Activated naive CD4-positive, alpha-beta T cell treated with anti-CD3 and anti-CD28 coated beads, Interleukin-2, amount 50 U/mL, for 16 hours (primary cell): ENCODE data around the gene GSTM5.
"Not testable (repeated sequence)": the region's sequence is repeated elsewhere in the genome, so short reads cannot be mapped to it uniquely, and the experiment has no call there.

Experiments
- DNase-seq: peaks from one replicate; pipeline ENCODE4 v3.0.0-alpha.2; 2020

GSTM5 gene

DNA sequence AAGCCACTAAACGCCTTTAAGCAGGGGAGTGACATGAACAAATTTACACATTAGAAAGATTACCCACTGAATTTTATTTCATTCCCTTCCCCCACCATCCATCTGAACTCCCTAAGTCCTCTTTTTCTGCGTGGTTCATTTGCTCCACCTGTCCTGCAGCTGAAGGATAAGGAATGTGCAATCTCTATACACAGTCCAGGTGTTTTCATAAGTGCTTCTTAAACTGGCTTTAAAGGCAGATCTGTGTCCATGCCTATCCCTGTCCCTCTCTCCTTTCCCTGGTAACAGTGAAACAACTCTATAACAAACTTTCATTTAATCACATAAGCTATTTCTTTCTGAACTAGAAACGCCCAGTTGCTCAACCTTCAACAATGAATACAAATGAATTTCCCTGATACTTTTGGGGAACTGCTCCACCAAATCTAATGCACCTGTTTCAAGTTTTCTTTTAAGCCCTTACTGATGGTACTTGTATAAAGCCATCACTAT is 20.4 kb downstream of the GSTM5 start:
- DNase-seq = no peak

DNA sequence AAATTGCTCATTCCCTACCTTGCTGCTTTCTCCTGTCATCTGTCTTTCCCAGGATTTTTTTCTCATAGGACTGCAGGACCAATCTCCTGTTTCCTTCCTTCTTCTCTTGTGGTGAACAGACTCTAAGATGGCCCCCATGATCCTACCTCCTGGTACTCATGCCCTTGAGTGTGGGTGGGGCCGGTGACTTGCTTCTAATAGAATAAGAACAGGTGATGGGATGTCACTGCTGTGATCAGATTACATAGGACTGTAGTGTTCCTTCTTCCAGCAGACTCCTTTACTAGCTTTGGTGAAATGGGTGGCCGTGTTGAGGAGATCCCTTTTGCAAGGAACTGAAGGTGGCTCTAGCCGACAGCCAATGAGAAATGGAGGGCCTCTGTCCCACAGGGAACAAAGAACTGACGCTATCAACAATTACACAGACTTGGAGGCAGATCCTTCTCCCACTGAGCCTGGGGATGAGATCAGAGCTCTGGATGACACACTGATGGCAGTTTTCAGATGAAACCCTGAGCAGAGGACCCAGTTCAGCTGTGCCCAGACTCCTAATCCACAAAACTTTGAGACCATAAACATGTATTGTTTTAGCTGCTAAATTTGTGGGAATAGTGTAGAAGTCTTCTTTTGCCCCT is 21.3 kb downstream of the GSTM5 start:
- no peak for DNase-seq

- peak; percentile 84 for DNase-seq
These were observed 27.9 kb downstream of the GSTM5 start for GRCh38 chr1:109739738-109740614.

GRCh38 chr1:109740615-109741373 is 28.7 kb downstream of the GSTM5 start, which contains the start of gene GSTM3:
Gene GSTM3 (minus strand): TSS chr1:109741038. CDS start chr1:109740287, 751 bp downstream.
- DNase-seq = no peak

DNA sequence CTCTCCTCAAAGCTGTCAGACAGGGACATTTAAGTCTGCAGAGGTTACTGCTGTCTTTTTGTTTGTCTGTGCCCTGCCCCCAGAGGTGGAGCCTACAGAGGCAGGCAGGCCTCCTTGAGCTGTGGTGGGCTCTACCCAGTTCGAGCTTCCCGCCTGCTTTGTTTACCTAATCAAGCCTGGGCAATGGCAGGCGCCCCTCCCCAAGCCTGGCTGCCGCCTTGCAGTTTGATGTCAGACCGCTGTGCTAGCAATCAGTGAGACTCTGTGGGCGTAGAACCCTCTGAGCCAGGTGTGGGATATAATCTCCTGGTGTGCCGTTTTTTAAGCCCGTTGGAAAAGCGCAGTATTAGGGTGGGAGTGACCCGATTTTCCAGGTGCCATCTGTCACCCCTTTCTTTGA is 36.3 kb downstream of the GSTM5 start:
- DNase-seq = not testable (repeated sequence)

DNA sequence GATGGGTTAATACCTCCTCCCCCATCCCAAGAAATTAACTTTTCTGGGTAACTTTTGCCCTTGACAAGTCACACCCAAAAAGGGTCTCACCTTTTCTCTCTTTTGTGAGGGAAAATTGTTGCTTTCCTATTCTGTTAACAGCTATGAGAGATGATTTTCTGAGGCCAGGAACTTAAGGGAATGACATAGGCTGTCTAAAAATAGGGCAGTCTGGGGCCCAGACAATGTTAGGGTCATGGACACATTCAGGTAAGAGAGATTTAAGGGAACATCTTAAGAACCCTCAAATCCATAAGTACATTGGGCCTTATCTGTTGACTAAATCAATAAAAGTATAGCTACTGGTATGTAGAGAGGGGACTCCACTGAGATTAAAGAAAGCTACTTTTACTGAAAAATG is 37.2 kb downstream of the GSTM5 start:
- DNase-seq = no peak

DNA sequence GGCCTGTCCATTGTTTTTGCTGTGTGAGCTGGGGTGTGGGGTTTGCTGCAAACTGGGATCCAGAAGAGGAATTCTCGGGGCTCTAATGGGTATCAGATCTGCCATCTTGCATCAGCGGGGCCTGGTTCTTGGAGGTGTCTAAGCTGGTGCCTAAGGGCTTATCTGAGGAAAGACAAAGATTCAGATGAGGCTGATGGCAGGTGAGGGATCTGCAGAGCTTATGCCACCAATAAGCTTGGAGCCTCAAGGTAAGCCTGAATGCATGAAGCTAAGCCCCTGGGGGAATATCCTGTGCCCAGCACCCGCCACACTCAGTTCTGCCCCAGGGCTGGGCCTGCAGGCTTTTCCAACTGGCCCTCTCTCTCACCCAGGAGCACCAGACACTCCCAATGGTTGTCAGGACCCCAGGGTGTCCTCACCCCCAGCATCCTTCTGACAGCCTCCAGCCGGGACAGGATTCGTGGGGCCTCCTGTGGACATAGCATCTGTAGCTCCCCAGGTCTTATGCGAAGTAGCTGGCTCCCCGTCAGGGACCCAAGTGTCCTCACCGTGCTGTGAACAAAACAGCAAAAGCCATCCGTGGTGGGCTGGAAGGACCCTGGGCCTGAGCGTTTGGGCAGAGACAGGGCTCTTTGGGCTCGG is 38.3 kb downstream of the GSTM5 start:
- DNase-seq = no peak

DNA sequence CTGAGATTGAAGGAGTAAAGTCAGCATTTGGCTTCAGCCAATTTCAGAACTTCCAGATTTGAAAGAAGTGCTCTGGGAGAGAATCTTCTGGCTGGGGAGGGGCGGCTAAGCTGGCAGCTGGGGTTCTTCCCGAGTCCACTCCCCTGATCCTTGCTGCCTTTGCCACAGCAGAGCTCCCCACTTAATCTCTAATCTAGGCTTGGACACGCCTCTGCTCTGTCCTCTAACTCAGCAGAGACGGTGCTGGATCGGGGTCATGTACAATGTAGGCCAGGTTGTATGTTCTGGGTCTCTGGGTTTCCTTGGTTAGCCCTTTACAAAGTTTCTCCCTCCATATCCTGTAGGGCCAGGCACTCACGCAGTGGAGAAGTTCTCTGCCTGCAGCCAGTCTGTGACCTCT is 38.9 kb downstream of the GSTM5 start:
- no peak for DNase-seq

- DNase-seq = no peak
These were observed 39.6 kb downstream of the GSTM5 start for GRCh38 chr1:109751531-109752260.

DNA sequence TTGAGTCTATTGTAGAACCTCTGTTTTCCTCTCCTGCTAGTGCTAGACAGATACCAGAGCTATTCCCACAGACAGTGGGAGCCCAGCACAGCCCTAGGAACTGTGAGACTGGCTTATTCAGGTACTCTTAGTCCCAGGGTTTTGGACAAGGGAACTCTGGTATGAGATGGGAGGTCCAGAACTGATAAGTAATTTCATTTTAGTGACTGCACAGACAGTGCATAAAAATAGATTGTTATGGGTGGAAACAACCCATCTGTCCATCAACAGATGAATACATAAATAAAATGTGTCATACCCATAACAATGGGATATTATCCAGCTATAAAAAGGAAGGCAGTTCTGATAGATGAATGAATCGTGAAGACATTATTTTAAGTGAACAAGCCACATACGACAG is 42.7 kb downstream of the GSTM5 start:
- no peak for DNase-seq

GRCh38 chr1:109756325-109756724 is 44.3 kb downstream of the GSTM5 start:
- not testable (repeated sequence) for DNase-seq

DNA sequence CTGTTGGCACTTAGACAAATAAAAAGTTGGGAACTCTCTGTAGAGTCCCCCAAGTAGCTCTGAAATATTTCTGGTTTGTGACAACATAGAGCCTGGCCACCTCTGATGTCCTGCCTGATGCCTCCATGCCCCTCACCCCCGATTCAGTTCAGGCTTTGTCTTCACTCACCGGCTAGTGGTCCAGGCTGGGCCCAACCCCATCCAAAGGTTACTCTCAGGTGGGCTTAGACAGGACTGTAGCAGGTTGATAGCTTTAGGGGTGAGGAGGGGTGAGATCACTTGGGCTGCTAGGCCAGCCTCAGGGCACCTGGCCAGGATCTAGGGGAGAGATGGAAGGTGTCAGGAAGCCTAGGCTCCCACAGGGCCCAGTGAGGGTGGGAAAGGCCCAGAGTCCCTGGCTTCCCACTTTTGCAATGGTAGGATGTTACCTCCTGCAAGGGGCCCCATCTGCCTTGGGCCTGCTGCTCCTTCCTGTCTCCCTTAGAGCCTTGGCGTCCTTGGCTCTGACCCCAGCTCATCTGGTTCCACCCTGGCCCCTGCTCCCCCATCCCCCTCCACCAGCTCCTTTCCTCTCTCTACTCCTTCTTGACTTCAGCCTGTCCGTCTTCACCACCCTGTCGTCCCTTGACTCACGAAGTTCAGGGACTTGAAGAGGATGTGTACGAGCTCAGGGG is 44.9 kb downstream of the GSTM5 start:
- DNase-seq = no peak

- no peak for DNase-seq
These were observed 46.1 kb downstream of the GSTM5 start for GRCh38 chr1:109757936-109758786.

DNA sequence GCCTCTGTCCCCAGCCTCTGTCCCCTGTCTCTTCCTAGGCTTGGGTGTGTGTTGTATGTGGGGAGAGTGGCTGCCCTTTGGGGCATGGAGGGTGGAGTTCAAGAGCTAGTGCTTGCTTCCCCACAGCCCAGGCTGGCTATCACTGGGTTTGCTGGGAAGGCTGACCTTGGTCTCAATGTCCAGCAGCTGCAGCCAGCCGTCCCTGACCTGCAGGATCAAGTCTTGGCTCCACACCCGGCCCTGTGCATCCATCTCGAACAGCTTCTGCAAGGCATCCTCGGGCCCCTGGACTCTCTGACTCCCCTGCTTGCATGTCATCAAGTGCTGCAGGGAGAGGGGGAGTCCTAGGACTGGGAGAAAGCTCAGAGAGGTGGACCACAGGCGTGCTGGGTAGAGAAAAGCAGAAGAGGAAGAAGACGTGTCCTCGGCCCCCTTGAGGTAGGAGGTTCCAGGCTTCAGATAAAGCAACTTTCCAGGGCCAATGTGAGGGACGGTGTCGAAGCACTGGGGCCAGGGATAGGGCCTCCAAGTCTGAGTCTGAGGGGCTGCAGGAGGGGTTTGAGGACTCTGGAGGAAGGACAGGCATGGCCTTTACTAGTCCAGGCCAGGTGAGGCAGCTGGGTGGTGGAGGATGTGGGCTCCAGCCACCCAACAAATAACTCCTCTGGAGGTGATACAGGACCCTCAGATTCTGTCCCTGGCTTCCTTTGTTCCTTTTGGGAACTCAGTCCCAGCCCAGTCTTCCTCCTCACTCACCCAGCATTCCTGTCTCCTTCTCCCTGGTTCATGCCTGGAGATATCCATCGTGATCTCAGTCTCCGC is 47.7 kb downstream of the GSTM5 start:
- DNase-seq = peak; percentile 7

DNA sequence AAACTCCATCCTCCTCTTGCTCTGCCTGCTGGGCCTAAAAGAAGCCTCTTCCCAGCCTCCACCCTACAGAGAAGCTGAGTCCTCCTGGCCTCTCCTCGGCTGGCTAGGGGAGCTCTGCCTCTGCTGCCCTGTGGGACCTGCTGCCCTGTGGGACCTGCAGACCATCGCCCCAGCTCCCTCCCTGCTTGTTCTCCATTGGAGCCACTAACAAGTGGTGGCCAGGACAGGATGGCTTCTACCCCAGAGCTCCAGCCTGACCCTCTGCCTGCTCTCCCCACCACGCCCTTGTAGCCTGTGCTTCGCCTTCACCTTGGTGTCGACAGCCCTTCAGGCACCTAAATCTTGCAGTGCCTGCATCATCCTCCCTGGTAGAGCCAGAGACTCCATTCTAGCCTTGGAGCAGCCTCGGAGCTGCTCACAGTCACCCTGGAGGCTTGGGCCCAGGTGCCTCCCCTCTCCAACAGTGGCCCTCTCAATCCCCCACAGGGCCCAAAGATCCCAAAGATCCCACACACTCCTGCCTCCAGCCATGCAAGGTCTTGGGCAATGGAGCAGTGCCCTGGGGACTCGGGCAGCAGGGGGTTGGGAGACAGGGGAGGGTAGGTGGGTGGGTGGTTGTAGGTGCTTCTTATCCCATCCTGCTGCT is 48.7 kb downstream of the GSTM5 start:
- DNase-seq = peak; percentile 7

DNA sequence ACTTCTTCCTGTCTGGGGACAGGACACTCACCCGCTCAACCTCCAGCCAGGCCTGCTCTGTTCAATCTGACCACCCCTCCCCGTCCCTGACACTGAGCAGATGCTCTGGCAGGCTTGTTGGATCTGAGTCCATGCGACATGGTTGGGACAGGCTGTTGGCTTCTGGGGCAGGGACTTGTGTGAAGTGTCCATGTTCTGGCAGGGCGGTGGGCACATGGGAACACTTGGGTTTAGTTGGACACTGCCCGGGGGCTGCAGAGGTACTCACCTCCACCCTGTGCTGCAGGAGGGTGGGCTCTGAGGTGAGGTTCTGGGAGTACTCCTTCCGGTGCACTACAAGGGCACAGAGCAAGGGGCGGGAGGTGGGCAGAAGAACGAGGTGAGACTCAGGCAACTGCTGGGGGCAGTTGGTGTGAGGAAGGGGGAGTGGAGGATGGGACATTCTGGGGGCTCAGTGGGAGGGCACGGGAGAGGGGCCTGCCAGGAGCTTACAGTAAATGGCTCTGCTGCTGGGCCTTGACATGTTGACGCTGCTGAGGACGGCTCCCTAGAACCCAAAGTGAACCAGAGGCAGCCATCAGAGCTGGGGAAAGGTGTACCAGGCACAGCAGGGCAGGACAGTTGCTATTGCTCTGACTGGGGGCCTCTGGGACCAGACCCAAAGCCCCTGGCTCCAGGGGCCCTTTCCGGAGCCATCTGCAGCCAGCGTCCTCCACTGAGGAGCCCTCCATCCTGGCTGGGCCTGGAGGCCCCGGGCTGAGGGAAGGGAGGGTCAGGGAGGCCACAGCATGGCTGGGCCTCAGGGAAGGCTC is 49.4 kb downstream of the GSTM5 start:
- peak; percentile 5 for DNase-seq

DNA sequence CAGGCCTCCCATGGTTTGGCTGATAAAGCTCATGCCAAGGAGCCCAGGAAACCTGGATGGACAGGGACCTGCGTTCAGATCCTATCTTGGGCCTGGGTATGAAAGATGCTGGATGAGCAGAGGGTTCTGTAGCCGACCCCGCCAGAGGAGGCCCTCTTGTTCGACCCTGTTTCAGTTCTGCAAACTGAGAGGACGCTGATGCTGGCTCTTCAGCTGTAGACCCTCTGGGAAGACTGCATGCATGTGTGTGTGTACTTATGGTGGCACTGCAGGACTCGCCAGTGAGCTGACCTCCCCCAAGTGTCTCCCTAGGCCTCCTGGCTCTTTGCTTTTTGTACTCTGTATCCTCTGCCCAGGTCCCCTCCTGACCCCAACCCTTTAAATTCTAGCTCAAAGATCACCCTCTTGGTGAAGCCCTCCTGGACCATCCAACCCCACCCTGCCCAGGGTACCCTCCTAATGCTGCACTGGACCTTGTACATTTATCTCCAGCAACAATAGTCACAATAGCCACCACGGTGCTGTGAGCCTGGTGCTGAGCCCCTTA is 50.1 kb downstream of the GSTM5 start:
- peak; percentile 3 for DNase-seq
